Trophoblast cell (in vitro differentiated cells and primary cell): ENCODE measurements around the gene DNAJC3.
A peak's percentile ranks its signal among the peaks of the same experiment; 100 is the strongest.
"Not testable (repeated sequence)": the region's sequence is repeated elsewhere in the genome, so short reads cannot be mapped to it uniquely, and the experiment has no call there.

Experiments used
- DNase-seq, 2 donors: peaks; one replicate each; pipeline ENCODE4 v3.0.0-alpha.2; 2016
- H2AFZ ChIP-seq: 2 replicates; pipeline ENCODE4 v1.6.1; 2013; ENCODE audit warnings: low read length, moderate library complexity, mild to moderate bottlenecking; ENCODE audit not compliant: insufficient read depth, poor library complexity
- H2AK5ac ChIP-seq: 2 replicates; pipeline ENCODE4 v1.6.1; 2013; ENCODE audit warnings: mild to moderate bottlenecking, low read length
- H2BK120ac ChIP-seq: 2 replicates; pipeline ENCODE4 v1.6.1; 2013; ENCODE audit warnings: low read length, mild to moderate bottlenecking, moderate library complexity; ENCODE audit not compliant: insufficient read depth, poor library complexity
- H2BK12ac ChIP-seq: 2 replicates; pipeline ENCODE4 v1.6.1; 2013; ENCODE audit warnings: mild to moderate bottlenecking, low read length, moderate library complexity
- H2BK5ac ChIP-seq: 2 replicates; pipeline ENCODE4 v1.6.1; 2013; ENCODE audit warnings: low read length, low read depth, moderate library complexity, mild to moderate bottlenecking; ENCODE audit not compliant: poor library complexity
- H3K14ac ChIP-seq: 2 replicates; pipeline ENCODE4 v1.6.1; 2013; ENCODE audit warnings: mild to moderate bottlenecking, low read length
- H3K18ac ChIP-seq: 2 replicates; pipeline ENCODE4 v1.6.1; 2013; ENCODE audit warnings: mild to moderate bottlenecking, low read length
- H3K23ac ChIP-seq: 2 replicates; pipeline ENCODE4 v1.6.1; 2013; ENCODE audit warnings: low read length
- H3K27ac ChIP-seq: 2 replicates; pipeline ENCODE4 v1.5.1; 2013; ENCODE audit warnings: low read depth, mild to moderate bottlenecking, inconsistent platforms, low read length, moderate library complexity
- H3K27me3 ChIP-seq: 2 replicates; pipeline ENCODE4 v1.6.1; 2013; ENCODE audit warnings: inconsistent platforms, mild to moderate bottlenecking, low read length, moderate library complexity; ENCODE audit not compliant: insufficient read depth
- H3K36me3 ChIP-seq, 2 experiments: 1 replicate in 1 of 2; 2 replicates in 1 of 2; pipeline ENCODE4 v1.6.1; 2013; ENCODE audit warnings: low read length in 2 of 2, mild to moderate bottlenecking in 2 of 2, moderate library complexity in 1 of 2; ENCODE audit not compliant: insufficient read depth in 2 of 2, control insufficient read depth in 1 of 2
- H3K4ac ChIP-seq: 2 replicates; pipeline ENCODE4 v1.6.1; 2013; ENCODE audit warnings: low read depth, mild to moderate bottlenecking, low read length, moderate library complexity
- H3K4me1 ChIP-seq, 2 experiments: 1 replicate in 1 of 2; 2 replicates in 1 of 2; pipeline ENCODE4 v1.6.1; 2013; ENCODE audit warnings: low read length in 2 of 2, mild to moderate bottlenecking in 2 of 2, moderate library complexity in 1 of 2; ENCODE audit not compliant: insufficient read depth in 2 of 2, control insufficient read depth in 1 of 2
- H3K4me2 ChIP-seq: 2 replicates; pipeline ENCODE4 v1.6.1; 2013; ENCODE audit warnings: inconsistent platforms, mild to moderate bottlenecking, low read length, moderate library complexity
- H3K4me3 ChIP-seq: 2 replicates; pipeline ENCODE4 v1.5.1; 2013; ENCODE audit warnings: mild to moderate bottlenecking, low read depth, low read length, inconsistent platforms
- H3K79me1 ChIP-seq: one replicate; pipeline ENCODE4 v1.6.1; 2013; ENCODE audit warnings: low read length
- H3K79me2 ChIP-seq: 2 replicates; pipeline ENCODE4 v1.6.1; 2013; ENCODE audit warnings: low read length, mild to moderate bottlenecking; ENCODE audit not compliant: control insufficient read depth, insufficient read depth, poor library complexity
- H3K9ac ChIP-seq: 2 replicates; pipeline ENCODE4 v1.6.1; 2013; ENCODE audit warnings: mild to moderate bottlenecking, low read length
- H3K9me3 ChIP-seq: 2 replicates; pipeline ENCODE4 v1.6.1; 2013; ENCODE audit warnings: low read depth, mild to moderate bottlenecking, control low read depth, inconsistent platforms, low read length; ENCODE audit not compliant: insufficient read depth
- H4K12ac ChIP-seq: 2 replicates; pipeline ENCODE4 v1.6.1; 2013; ENCODE audit warnings: low read depth, mild to moderate bottlenecking, low read length, moderate library complexity
- H4K8ac ChIP-seq: 2 replicates; pipeline ENCODE4 v1.6.1; 2013; ENCODE audit warnings: low read depth, mild to moderate bottlenecking, low read length, moderate library complexity
- H4K91ac ChIP-seq: one replicate; pipeline ENCODE4 v1.6.1; 2013; ENCODE audit warnings: low read depth, mild to moderate bottlenecking, low read length, moderate library complexity
- WGBS: extraction: QIAGEN DNeasy Blood & Tissue Kit; methylation state at CpG from one replicate; pipeline ENCODE4 v1.1.7; 2013; ENCODE audit warnings: missing lambda C conversion rate; ENCODE audit not compliant: insufficient read length, insufficient coverage; ENCODE audit errors: extremely low coverage; 5-methylcytosine and 5-hydroxymethylcytosine counted together

DNAJC3 gene

DNA sequence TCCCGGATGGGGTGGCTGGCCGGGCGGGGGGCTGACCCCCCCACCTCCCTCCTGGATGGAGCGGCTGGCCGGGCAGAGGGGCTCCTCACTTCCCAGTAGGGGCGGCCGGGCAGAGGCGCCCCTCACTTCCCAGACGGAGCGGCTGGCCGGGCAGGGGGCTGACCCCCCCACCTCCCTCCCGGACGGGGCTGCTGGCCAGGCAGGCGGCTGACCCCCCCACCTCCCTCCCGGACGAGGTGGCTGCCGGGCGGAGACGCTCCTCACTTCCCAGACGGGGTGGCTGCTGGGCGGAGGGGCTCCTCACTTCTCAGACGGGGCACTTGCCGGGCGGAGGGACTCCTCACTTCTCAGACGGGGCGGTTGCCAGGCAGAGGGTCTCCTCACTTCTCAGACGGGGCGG is 14.0 kb downstream of the DNAJC3 start:
- no CpG with 5 or more reads among the region's 28 CpGs for WGBS
- H4K8ac ChIP-seq, H3K4ac ChIP-seq, H3K4me1 ChIP-seq, H3K79me1 ChIP-seq, H4K91ac ChIP-seq, H3K36me3 ChIP-seq, H3K14ac ChIP-seq, H3K79me2 ChIP-seq, H3K23ac ChIP-seq, H2AFZ ChIP-seq, H3K4me3 ChIP-seq, H3K4me2 ChIP-seq, H2AK5ac ChIP-seq, H2BK120ac ChIP-seq, H4K12ac ChIP-seq, H3K27me3 ChIP-seq, H3K27ac ChIP-seq, H2BK5ac ChIP-seq, H2BK12ac ChIP-seq, DNase-seq, H3K18ac ChIP-seq, H3K9me3 ChIP-seq, H3K9ac ChIP-seq: not testable (repeated sequence)

DNA sequence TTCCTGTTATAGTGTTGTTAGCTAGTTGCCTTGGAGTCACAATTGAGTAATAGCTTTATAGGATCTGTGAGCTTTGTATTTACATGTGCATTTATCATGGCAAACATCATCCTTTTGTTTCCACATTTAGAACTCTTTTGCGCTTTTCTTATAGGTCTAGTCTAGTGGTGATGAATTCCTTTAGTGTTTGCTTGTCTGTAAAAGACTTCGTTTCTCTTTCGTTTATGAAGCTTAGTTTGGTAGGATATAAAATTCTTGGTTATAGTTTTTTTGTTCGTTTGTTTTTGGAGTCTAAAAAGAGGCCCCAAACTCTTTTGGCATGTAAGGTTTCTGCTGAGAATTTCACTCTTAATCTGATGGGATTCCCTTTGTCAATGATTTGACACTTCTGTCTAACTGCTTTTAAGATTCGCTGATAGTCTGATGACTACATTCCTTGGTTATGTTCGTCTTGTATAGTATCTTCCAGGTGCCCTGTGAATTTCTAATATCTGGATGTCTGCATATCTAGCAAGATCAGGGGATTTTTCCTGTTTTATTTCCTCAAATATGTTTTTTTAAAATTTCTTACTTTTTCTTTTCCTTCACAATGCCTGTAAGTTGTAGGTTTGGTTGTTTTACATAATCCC is 20.2 kb downstream of the DNAJC3 start:
- Histone ChIP-seq H3K14ac (no peak overlapping the region), H2AFZ (no peak overlapping the region), H2BK5ac (no peak overlapping the region), H3K79me2 (no peaks in the 10 kb centered on the region), H2BK120ac (no peak overlapping the region), H3K4me3 (no peak overlapping the region), H4K91ac (no peak overlapping the region), H3K79me1 (no peaks in the 10 kb centered on the region), H3K23ac (no peak overlapping the region), H3K18ac (no peak overlapping the region), H3K4me1 (peaks cover 0 to 4% of the 10 kb centered on the region in 2 experiments), H4K8ac (no peak overlapping the region), H2BK12ac (no peak overlapping the region), H4K12ac (no peak overlapping the region), H3K36me3 (no peaks in the 10 kb centered on the region), H3K9ac (no peak overlapping the region), H2AK5ac (no peak overlapping the region), H3K27ac (no peak overlapping the region), H3K4me2 (no peak overlapping the region), H3K4ac (no peak overlapping the region), H3K9me3 (no peaks in the 10 kb centered on the region), H3K27me3 (no peaks in the 10 kb centered on the region)
- DNase-seq = peak in 1 of 2 donors; percentile 86
- WGBS = 100% methylated on average over 1 of the region's 6 CpGs

DNA sequence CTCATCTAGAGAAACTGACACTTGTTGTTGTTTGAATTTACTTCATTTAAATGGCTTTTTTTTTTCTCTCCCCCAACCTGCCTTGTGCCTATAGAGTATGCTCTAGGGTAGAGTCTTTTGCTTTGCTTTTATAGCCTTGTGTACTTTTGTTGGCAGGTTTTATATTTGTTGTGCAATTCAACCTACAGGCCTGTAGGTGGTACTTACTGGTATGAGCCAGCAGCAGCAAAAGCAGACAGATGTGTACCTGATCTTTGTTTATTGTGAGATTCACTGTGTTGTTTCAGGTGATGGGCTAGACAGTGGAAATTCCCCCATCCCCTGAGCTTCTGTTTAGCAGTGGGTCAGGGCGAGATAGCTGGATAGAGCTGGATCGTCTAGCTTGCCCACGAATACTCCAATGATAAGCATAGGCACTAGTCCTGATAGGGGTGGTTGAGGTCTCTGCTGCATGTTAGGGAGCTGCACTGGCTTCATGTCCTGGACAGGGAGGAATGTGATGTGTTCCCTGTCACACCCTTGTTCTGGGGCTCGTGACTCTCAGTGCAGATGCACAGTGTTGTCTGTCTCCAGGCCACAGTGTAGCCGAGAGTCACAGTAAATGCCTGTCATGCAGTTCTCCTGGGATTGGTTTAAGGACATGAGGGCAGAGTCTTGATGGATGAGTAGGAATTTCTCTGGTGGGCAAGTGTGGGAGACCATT is 21.3 kb downstream of the DNAJC3 start:
- peak in 1 of 2 donors; percentile 47 for DNase-seq
- WGBS = no CpG with 5 or more reads among the region's 5 CpGs
- no peak overlapping the region for H2BK12ac ChIP-seq
- H3K4me3 ChIP-seq = no peak overlapping the region
- no peak overlapping the region for H3K27ac ChIP-seq
- H3K36me3 ChIP-seq = no peaks in the 10 kb centered on the region
- H3K4me1 ChIP-seq = peaks cover 0 to 4% of the 10 kb centered on the region in 2 experiments
- H3K79me2 ChIP-seq = no peaks in the 10 kb centered on the region
- no peak overlapping the region for H2AFZ ChIP-seq
- no peaks in the 10 kb centered on the region for H3K79me1 ChIP-seq
- H3K9me3 ChIP-seq = no peaks in the 10 kb centered on the region
- no peak overlapping the region for H4K8ac ChIP-seq
- peak overlapping the region; percentile 1 for H3K4ac ChIP-seq
- no peak overlapping the region for H4K12ac ChIP-seq
- H3K4me2 ChIP-seq = no peak overlapping the region
- H3K14ac ChIP-seq = no peak overlapping the region
- H3K27me3 ChIP-seq = no peaks in the 10 kb centered on the region
- H3K23ac ChIP-seq = no peak overlapping the region
- H4K91ac ChIP-seq = no peak overlapping the region
- H2BK5ac ChIP-seq = no peak overlapping the region
- no peak overlapping the region for H3K9ac ChIP-seq
- H2AK5ac ChIP-seq = no peak overlapping the region
- H2BK120ac ChIP-seq = no peak overlapping the region
- peak overlapping the region; percentile 17 for H3K18ac ChIP-seq

DNA sequence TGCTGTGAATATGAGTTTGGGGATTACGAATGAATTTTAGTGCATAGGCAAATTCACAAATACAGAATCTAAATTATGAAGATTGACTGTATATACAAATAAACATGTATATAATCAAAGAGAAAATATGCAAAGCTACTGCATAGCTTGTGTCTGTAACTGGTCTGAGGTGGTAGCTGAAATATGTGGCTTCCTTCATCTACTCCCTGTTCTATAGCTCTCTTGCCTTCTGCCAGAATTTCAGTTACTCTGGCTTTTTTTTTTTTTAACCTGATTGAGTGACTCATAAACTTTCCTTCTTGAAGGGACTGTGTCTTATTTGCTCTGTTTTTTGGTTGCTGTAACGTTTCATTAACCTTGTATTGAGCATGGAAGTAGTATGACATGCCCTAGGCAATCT is 26.6 kb downstream of the DNAJC3 start:
- Histone ChIP-seq H3K27ac (no peak overlapping the region), H4K12ac (no peak overlapping the region), H2AFZ (no peak overlapping the region), H3K23ac (no peak overlapping the region), H3K27me3 (no peaks in the 10 kb centered on the region), H4K8ac (no peak overlapping the region), H3K14ac (no peak overlapping the region), H4K91ac (no peak overlapping the region), H3K4ac (no peak overlapping the region), H3K18ac (no peak overlapping the region), H3K9me3 (no peaks in the 10 kb centered on the region), H3K4me1 (peaks cover 0 to 9% of the 10 kb centered on the region in 2 experiments), H2BK12ac (no peak overlapping the region), H3K79me1 (no peaks in the 10 kb centered on the region), H3K36me3 (no peaks in the 10 kb centered on the region), H2BK120ac (no peak overlapping the region), H3K9ac (no peak overlapping the region), H2AK5ac (no peak overlapping the region), H3K4me2 (no peak overlapping the region), H3K79me2 (no peaks in the 10 kb centered on the region), H3K4me3 (no peak overlapping the region), H2BK5ac (no peak overlapping the region)
- WGBS = no CpG with 5 or more reads among the region's 2 CpGs
- DNase-seq = no peak
